ENCODE results near the gene POGZ. TPM values are rescaled to one million over a fixed set of nuclear protein-coding genes. Genes with fewer than 3 reads are reported as not detected.

Gene POGZ
- total RNA-seq, 1 experiment from 2014 or later = 76.0 TPM

- no peaks in the 10 kb centered on the region for H3K36me3 ChIP-seq (ENCODE audit: control insufficient read depth, insufficient read depth, low read length)
- in situ Hi-C loops (cut with HindIII; ENCODE audit: low pct_unique_long_range_greater_than_20kb, low sequenced_read_pairs) = no loop called here
- POLR2A ChIA-PET = no interaction called here
- intact Hi-C loops (cut with micrococcal nuclease; ENCODE audit: unreplicated experiment) = no loop called here
- H3K27me3 ChIP-seq (ENCODE audit: control insufficient read depth, insufficient read depth, low read length) = no peaks in the 10 kb centered on the region
- TF ChIP-seq SIN3A (IDR thresholded peaks at IDR 0.05; ENCODE audit: borderline replicate concordance, insufficient read depth, low read depth, low read length) (no peak), REST (IDR thresholded peaks at IDR 0.05; ENCODE audit: insufficient read depth in 1 of 2, low read depth in 2 of 2, low read length in 1 of 2) (no peak)
- DNase-seq (ENCODE audit: low read depth, low spot score) = no peak
- H3K4me1 ChIP-seq (ENCODE audit: control insufficient read depth, insufficient read depth, low read length) = no peaks in the 10 kb centered on the region
- CTCF ChIA-PET = no interaction called here
- no peak overlapping the region for H3K27ac ChIP-seq (ENCODE audit: low read length)
- no peak for ATAC-seq
- no TSS peak for BruUV-seq (replicated peaks)
- H3K4me3 ChIP-seq (ENCODE audit: low read depth in 2 of 2, low read length in 2 of 2) = no peak overlapping the region
- 0 out of 2 replicates have a peak, but pooled peaks cover 5% of the 10 kb centered on the region for H3K9me3 ChIP-seq (ENCODE audit: control insufficient read depth, insufficient read depth, low read depth, low read length)
Observed at GRCh38 chr1:151485685-151486255, 26.5 kb upstream of the POGZ start.

DNA sequence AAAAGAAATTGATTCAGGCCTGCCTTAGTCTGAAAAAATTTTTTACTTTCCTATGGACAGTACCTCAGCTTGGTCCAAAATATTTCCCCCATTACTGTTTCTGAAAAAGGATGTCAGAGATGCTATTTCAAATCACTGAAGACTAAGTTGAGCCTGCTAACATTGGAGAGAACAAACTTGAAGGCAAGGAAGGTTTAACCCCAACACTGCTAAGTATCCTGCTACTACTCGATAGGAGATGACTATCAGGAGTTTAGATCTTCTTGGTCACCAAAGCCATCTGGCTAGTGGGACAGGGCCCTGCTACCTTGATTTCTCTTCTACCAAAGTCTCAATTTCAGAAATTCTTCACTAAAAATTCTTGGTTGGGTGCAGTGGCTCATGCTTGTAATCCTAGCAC lies 22.7 kb upstream of the POGZ start:
- BruUV-seq (replicated peaks) = no TSS peak
- H3K4me1 ChIP-seq (ENCODE audit: control insufficient read depth, insufficient read depth, low read length) = no peaks in the 10 kb centered on the region
- intact Hi-C loops (cut with micrococcal nuclease; ENCODE audit: unreplicated experiment) = no loop called here
- ATAC-seq = no peak
- no peaks in the 10 kb centered on the region for H3K27me3 ChIP-seq (ENCODE audit: control insufficient read depth, insufficient read depth, low read length)
- H3K9me3 ChIP-seq (ENCODE audit: control insufficient read depth, insufficient read depth, low read depth, low read length) = 0 out of 2 replicates have a peak, but pooled peaks cover 5% of the 10 kb centered on the region
- no peak overlapping the region for H3K27ac ChIP-seq (ENCODE audit: low read length)
- TF ChIP-seq SIN3A (IDR thresholded peaks at IDR 0.05; ENCODE audit: borderline replicate concordance, insufficient read depth, low read depth, low read length) (no peak), TCF7L2 (IDR thresholded peaks at IDR 0.05; ENCODE audit: low read depth, low read length) (no peak), POLR2AphosphoS5 (IDR thresholded peaks at IDR 0.05; ENCODE audit: low read depth, low read length) (no peak), REST (IDR thresholded peaks at IDR 0.05; ENCODE audit: insufficient read depth in 1 of 2, low read depth in 2 of 2, low read length in 1 of 2) (no peak)
- TF ChIP-seq, protein P1, sequence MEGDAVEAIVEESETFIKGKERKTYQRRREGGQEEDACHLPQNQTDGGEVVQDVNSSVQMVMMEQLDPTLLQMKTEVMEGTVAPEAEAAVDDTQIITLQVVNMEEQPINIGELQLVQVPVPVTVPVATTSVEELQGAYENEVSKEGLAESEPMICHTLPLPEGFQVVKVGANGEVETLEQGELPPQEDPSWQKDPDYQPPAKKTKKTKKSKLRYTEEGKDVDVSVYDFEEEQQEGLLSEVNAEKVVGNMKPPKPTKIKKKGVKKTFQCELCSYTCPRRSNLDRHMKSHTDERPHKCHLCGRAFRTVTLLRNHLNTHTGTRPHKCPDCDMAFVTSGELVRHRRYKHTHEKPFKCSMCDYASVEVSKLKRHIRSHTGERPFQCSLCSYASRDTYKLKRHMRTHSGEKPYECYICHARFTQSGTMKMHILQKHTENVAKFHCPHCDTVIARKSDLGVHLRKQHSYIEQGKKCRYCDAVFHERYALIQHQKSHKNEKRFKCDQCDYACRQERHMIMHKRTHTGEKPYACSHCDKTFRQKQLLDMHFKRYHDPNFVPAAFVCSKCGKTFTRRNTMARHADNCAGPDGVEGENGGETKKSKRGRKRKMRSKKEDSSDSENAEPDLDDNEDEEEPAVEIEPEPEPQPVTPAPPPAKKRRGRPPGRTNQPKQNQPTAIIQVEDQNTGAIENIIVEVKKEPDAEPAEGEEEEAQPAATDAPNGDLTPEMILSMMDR (IDR thresholded peaks at IDR 0.05) = no peak
- DNase-seq (ENCODE audit: low read depth, low spot score) = no peak
- H3K4me3 ChIP-seq (ENCODE audit: low read depth in 2 of 2, low read length in 2 of 2) = no peak overlapping the region
- ChIA-PET POLR2A (no interaction called here), CTCF (no interaction called here)
- in situ Hi-C loops (cut with HindIII; ENCODE audit: low pct_unique_long_range_greater_than_20kb, low sequenced_read_pairs) = no loop called here
- H3K36me3 ChIP-seq (ENCODE audit: control insufficient read depth, insufficient read depth, low read length) = no peaks in the 10 kb centered on the region
